ENCODE measurements around the gene TSPAN17.
"Not testable (repeated sequence)": the region's sequence is repeated elsewhere in the genome, so short reads cannot be mapped to it uniquely, and the experiment has no call there.

TSPAN17 gene

DNA sequence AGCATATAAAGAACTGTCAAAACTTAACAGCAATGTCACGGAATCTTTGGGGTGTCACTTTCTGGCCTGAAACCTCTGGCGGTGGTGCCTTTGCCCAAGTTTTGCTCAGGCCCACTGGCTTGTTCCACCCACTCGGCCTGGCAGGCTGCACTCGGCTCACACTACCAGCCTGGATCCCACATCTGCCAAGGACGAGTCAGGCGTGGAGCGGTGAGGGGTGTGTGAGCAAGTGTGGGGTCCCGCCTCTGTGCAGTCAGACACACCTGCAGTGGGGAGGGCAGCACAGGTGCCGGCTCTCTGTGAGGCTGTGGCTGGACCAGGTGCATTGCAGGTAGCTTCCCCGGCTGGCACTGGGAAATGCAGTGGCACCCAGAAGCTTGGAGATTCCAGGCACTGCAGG lies 40.0 kb downstream of the TSPAN17 start:
- no peak for DNase-seq

- DNase-seq: no peak
Measured at GRCh38 chr5:176687881-176688280, 40.6 kb downstream of the TSPAN17 start.

- DNase-seq: no peak
Measured at GRCh38 chr5:176690911-176691310, 43.6 kb downstream of the TSPAN17 start.

- no peak for DNase-seq
Measured at GRCh38 chr5:176691524-176691923, 44.2 kb downstream of the TSPAN17 start.

GRCh38 chr5:176692326-176692725 lies 45.0 kb downstream of the TSPAN17 start:
- no peak for DNase-seq

DNA sequence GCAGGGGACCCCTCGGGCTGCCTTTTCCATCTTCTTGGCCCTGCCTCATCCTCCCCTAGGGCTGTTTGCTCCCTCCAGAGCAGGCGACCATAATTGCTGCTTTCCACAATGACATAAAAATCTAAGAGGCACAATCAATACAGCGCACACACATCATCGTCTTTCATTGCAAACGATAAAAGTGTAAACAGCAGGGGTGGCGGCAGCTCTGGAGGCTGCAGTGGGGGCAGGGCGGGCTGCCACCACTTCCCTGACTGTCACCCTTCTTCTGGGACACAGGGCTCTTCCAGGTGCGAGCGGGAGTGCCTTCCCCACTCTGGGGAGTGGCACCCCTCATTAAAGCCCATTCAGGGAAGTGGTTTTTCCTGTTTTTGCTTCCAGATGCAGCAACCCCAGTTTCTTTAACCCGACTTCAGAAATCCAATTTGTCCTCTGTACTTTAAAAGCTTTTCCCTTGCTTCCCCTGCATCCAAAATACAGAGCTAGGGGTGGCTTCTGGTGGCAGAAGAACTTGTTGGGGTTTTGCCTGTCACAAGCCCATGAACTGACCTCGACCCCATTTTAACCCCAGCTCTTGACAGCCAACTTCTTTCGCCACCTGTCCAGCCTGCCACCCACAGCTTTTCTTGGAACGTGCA lies 45.7 kb downstream of the TSPAN17 start:
- no peak for DNase-seq

- DNase-seq: no peak
Measured at GRCh38 chr5:176693477-176693851, 46.2 kb downstream of the TSPAN17 start.

DNA sequence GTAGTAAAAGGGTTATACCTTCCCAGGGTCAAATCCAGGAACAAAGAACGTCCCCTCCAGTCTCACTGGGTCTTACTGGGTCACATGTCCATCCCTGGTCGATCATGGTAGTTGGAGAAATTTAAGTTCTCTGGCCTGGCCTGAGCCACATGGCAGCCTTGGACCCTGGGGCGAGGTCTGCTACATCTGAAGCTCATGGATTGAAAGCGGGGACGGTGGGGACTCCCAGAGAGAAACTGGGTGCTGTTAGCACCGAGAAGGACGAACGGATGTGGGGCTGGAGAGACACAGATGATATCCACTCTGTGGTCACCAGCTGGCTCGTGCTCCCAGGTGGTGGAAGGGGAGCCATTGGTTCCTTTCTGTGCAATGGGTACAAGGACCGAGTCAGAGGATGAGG lies 46.9 kb downstream of the TSPAN17 start:
- no peak for DNase-seq

- DNase-seq: no peak
Measured at GRCh38 chr5:176694631-176695030, 47.3 kb downstream of the TSPAN17 start.

- DNase-seq: no peak
Measured at GRCh38 chr5:176695073-176695472, 47.8 kb downstream of the TSPAN17 start.

- DNase-seq: no peak
Measured at GRCh38 chr5:176697267-176697933, 50.1 kb downstream of the TSPAN17 start.

DNA sequence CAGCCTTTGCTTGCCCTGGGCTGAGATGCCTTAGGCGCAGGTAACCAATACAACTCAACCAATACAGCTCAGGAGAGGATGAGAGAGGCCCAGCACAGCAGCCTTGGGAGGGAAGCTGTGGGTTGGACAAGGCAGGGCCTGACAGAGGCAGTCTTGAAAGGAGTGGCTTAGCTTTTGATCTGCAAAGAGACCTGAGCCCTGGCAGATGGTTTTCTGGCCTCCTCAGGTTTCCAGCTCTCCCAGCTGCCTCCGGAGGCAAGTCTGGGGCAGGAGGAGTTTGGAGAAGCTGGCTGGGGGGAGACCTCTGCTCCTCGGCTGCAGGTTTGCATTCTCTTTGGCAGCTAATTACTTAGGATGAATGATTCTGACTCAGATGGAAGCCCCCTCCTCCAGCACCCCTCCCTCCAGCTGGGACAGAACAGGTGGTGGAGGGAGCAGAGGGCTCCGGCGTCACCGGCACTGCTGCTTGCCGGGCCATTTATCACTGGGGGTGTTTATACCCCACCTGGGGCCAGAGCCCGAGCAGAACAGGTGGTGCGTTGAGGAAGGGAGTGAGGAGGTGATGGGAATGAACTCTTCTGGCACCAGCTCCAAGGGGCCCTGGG lies 50.8 kb downstream of the TSPAN17 start:
- no peak for DNase-seq

DNA sequence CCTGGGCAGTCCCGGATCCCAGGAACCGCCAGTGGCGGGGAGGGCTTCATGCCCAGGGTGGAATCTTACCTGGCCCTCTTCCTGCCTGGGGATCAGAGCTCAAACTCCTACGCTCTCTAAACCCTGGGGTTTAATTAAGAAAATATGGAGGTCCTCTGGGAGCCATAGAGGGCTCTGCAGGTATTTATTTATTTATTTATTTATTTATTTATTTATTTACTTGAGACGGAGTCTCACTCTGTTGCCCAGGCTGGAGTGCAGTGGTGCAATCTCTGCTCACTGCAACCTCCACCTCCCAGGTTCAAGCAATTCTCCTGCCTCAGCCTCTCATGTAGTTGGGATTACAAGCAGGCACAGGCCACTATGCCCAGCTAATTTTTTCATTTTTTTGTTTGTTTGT lies 52.2 kb downstream of the TSPAN17 start:
- not testable (repeated sequence) for DNase-seq

DNA sequence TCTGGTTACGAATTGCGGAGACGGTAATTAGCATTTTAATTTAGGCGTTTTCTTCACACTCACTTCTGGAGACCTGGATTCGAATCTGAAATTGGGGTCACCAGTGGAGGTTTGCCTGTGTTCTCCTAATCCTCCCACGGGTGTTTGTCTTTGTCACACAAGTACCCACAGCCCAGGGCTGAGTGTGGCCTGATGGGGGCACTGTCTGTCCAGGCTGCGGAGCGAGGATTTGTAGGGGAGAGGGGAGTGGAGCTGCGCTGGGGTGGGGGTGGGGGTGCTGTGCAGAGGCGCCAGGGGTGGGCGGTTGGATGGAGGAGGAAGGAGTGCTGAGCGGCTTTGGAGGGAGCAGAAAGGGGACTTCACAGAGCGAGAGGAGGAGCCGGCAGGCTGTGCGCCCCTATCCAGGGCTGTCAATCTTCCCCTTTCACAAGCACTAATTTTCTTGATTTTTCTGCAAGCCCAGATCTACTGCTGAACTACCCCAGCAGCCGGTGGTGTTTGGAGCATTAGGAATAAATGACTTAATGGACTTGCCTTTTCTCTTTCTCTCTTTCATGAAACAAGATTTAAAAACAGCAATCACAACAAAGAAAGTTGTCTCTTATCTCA lies 53.1 kb downstream of the TSPAN17 start:
- DNase-seq: no peak

DNA sequence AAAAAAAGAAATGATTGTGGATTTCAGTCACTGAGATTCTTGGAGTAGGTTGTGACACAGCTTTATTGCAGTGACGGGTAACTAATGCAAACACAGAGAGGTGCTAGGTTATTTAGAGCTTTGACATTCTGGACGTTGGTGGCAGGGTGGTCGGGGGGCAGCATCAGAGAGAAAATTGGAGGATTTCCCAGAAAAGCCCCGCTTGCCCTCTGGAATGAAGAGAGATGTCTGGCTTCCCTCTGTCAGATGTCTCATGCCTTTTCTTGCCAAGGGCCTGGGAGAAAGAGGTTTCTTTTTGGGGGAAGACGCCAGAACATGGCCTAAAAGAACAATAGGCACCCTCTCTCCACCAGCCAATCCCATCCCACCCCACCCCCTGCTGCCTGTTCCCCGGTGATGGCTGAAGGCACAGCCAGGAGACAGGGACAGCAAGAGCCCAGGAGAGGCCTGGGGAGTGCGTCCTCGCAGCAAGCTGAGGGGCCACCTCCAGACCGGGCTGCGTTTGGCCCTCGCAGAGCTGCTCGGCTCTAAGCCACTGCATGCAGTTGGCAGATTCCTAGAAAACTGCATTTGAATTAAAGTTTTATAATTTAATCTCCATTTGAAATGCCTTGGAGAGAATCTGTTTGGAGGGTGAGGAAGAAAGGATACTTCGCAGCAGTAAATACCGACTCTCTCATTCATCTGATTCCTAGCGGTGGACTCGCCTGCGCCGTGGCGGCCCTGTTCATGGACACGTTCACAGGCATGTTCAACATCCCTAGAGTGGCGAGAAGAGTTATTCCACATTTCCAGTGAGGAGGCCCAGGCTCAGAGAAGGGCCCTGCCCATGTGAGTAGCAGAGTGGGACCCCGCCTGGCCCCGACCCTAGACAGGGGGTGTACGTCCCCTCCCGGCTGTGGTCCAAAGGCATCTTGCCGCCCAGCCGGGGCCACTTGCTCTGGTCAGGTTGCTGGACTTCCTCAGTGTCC lies 55.7 kb downstream of the TSPAN17 start:
- DNase-seq: no peak

GRCh38 chr5:176703857-176704256 lies 56.6 kb downstream of the TSPAN17 start:
- DNase-seq: no peak

DNA sequence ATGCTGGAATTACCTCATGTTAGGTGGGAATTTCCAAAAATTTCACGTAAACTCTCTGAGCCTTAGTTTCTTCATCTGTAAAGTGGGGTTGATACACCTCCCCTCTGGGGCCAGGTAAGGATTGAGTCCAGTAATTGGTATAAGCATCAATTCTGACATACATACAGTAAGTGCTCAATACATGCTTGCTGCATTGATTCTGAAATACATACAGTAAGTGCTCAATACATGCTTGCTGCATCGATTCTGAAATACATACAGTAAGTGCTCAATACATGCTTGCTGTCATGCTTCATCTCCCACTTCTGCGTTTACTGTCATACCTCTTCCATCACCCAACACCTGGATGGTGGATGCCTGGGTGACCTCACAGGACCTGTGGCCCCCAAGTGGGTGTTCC lies 57.1 kb downstream of the TSPAN17 start:
- no peak for DNase-seq

GRCh38 chr5:176704817-176705216 lies 57.5 kb downstream of the TSPAN17 start:
- DNase-seq: no peak

Data from activated CD4-positive, alpha-beta T cell treated with anti-CD3 and anti-CD28 coated beads for 1 hour (primary cell).